Astrocyte (in vitro differentiated cells and primary cell): Measurements from ENCODE around the gene ACSL4. TPM values are rescaled to one million over a fixed set of nuclear protein-coding genes. Genes with fewer than 3 reads are reported as not detected.
"Not testable (repeated sequence)": the region's sequence is repeated elsewhere in the genome, so short reads cannot be mapped to it uniquely, and the experiment has no call there.

Experiments used
- DNase-seq: peaks from one replicate; pipeline ENCODE4 v3.0.0-alpha.2; 2010; ENCODE audit warnings: low read depth
- FAIRE-seq: peaks from 2 replicates; lab custom pipeline; 2011; peaks lifted over from hg19 to GRCh38; lab: Jason Lieb, UNC
- H2AFZ ChIP-seq: 2 replicates; pipeline ENCODE4 v1.6.0; 2012; ENCODE audit warnings: low read depth, low read length, inconsistent platforms
- H3K27ac ChIP-seq: 2 replicates; pipeline ENCODE4 v1.5.1; 2011; ENCODE audit warnings: low read depth, low read length, inconsistent platforms
- H3K27me3 ChIP-seq: 2 replicates; pipeline ENCODE4 v1.6.0; 2011; ENCODE audit warnings: low read length, inconsistent platforms; ENCODE audit not compliant: insufficient read depth
- H3K36me3 ChIP-seq: 2 replicates; pipeline ENCODE4 v1.5.1; 2011; ENCODE audit warnings: low read length, inconsistent platforms; ENCODE audit not compliant: insufficient read depth
- H3K4me1 ChIP-seq: 2 replicates; pipeline ENCODE4 v1.5.1; 2011; ENCODE audit warnings: low read length, inconsistent platforms; ENCODE audit not compliant: insufficient read depth
- H3K4me2 ChIP-seq: 2 replicates; pipeline ENCODE4 v1.6.0; 2012; ENCODE audit warnings: low read length, inconsistent platforms
- H3K4me3 ChIP-seq: 2 replicates; pipeline ENCODE4 v1.5.1; 2011; ENCODE audit warnings: low read depth, mild to moderate bottlenecking, low read length, inconsistent platforms; ENCODE audit not compliant: insufficient read depth
- H3K79me2 ChIP-seq: 2 replicates; pipeline ENCODE4 v1.6.0; 2012; ENCODE audit warnings: mild to moderate bottlenecking, low read length, inconsistent platforms; ENCODE audit not compliant: insufficient read depth
- H3K9ac ChIP-seq: 2 replicates; pipeline ENCODE4 v1.6.0; 2012; ENCODE audit warnings: mild to moderate bottlenecking, low read length, inconsistent platforms
- H3K9me3 ChIP-seq: 2 replicates; pipeline ENCODE4 v1.5.1; 2012; ENCODE audit warnings: low read depth, mild to moderate bottlenecking, low read length, inconsistent platforms; ENCODE audit not compliant: insufficient read depth
- H4K20me1 ChIP-seq: 2 replicates; pipeline ENCODE4 v1.6.0; 2012; ENCODE audit warnings: low read length, inconsistent platforms; ENCODE audit not compliant: insufficient read depth
- H3K27ac Mint-ChIP-seq: one replicate; pipeline ENCODE4 v1.8.0; 2021; ENCODE audit warnings: mild to moderate bottlenecking, mixed read lengths; ENCODE audit not compliant: unreplicated experiment
- H3K27me3 Mint-ChIP-seq: one replicate; pipeline ENCODE4 v1.8.0; 2021; ENCODE audit warnings: low read depth, mixed read lengths; ENCODE audit not compliant: unreplicated experiment
- H3K36me3 Mint-ChIP-seq: one replicate; pipeline ENCODE4 v1.8.0; 2021; ENCODE audit warnings: low read depth, mixed read lengths; ENCODE audit not compliant: unreplicated experiment
- H3K4me1 Mint-ChIP-seq: one replicate; pipeline ENCODE4 v1.8.0; 2021; ENCODE audit warnings: low read depth, mixed read lengths; ENCODE audit not compliant: unreplicated experiment
- H3K4me3 Mint-ChIP-seq: one replicate; pipeline ENCODE4 v1.8.0; 2021; ENCODE audit warnings: mild to moderate bottlenecking, moderate library complexity, mixed read lengths; ENCODE audit not compliant: unreplicated experiment
- H3K9me3 Mint-ChIP-seq: one replicate; pipeline ENCODE4 v1.8.0; 2021; ENCODE audit warnings: mild to moderate bottlenecking, mixed read lengths; ENCODE audit not compliant: unreplicated experiment
- CTCF ChIP-seq: IDR thresholded peaks from 2 replicates; pipeline ENCODE4 v1.5.1; 2011; ENCODE audit warnings: low read depth, mild to moderate bottlenecking, inconsistent platforms, low read length, moderate library complexity; ENCODE audit not compliant: insufficient read depth
- EZH2 ChIP-seq: IDR thresholded peaks from 2 replicates; pipeline ENCODE4 v1.6.1; 2012; ENCODE audit warnings: mild to moderate bottlenecking, low read length, inconsistent platforms; ENCODE audit not compliant: insufficient read depth
- total RNA-seq: library from RNA; stranded (reverse); gene quantifications from 2 replicates; pipeline ENCODE4 v1.2.1, GENCODE V29; 2021

ACSL4 gene
- total RNA-seq, 1 donor from 2014 or later = 99.4 TPM

- TF ChIP-seq EZH2 (no peak), CTCF (no peak)
- Histone ChIP-seq H3K79me2 (peaks cover 14% of the 10 kb centered on the region), H2AFZ (no peak overlapping the region), H4K20me1 (peaks cover 21% of the 10 kb centered on the region), H3K9me3 (no peaks in the 10 kb centered on the region), H3K4me2 (no peak overlapping the region), H3K27me3 (no peaks in the 10 kb centered on the region), H3K4me3 (no peak overlapping the region), H3K27ac (no peak overlapping the region), H3K9ac (no peak overlapping the region), H3K36me3 (peaks cover 11% of the 10 kb centered on the region), H3K4me1 (no peaks in the 10 kb centered on the region)
- Mint-ChIP-seq H3K4me3 (no peak overlapping the region), H3K27ac (no peak overlapping the region), H3K27me3 (no peaks in the 10 kb centered on the region), H3K4me1 (peaks cover 5% of the 10 kb centered on the region), H3K36me3 (peaks cover 6% of the 10 kb centered on the region), H3K9me3 (no peaks in the 10 kb centered on the region)
- FAIRE-seq (peak; percentile 59), DNase-seq (no peak)
Measured at GRCh38 chrX:109656774-109657173, 76.3 kb downstream of the ACSL4 start.

- Histone ChIP-seq H3K4me2 (no peak overlapping the region), H3K79me2 (peaks cover 26% of the 10 kb centered on the region), H3K36me3 (peaks cover 11% of the 10 kb centered on the region), H4K20me1 (peaks cover 21% of the 10 kb centered on the region), H3K4me3 (no peak overlapping the region), H3K9me3 (no peaks in the 10 kb centered on the region), H3K9ac (no peak overlapping the region), H2AFZ (no peak overlapping the region), H3K27me3 (no peaks in the 10 kb centered on the region), H3K27ac (no peak overlapping the region), H3K4me1 (no peaks in the 10 kb centered on the region)
- FAIRE-seq = no peak
- no peaks in the 10 kb centered on the region for H3K27me3 Mint-ChIP-seq
- DNase-seq = no peak
- H3K9me3 Mint-ChIP-seq = no peaks in the 10 kb centered on the region
- H3K4me3 Mint-ChIP-seq = no peak overlapping the region
- no peak overlapping the region for H3K27ac Mint-ChIP-seq
- peaks cover 5% of the 10 kb centered on the region for H3K4me1 Mint-ChIP-seq
- H3K36me3 Mint-ChIP-seq = peaks cover 6% of the 10 kb centered on the region
- TF ChIP-seq CTCF = no peak
- no peak for TF ChIP-seq EZH2
Measured at GRCh38 chrX:109655502-109656201, 77.4 kb downstream of the ACSL4 start.

- H3K9ac ChIP-seq = no peak overlapping the region
- no peaks in the 10 kb centered on the region for H3K4me1 ChIP-seq
- Mint-ChIP-seq H3K36me3 (peaks cover 6% of the 10 kb centered on the region), H3K4me3 (no peak overlapping the region), H3K9me3 (no peaks in the 10 kb centered on the region), H3K4me1 (peaks cover 5% of the 10 kb centered on the region), H3K27me3 (no peaks in the 10 kb centered on the region), H3K27ac (no peak overlapping the region)
- H4K20me1 ChIP-seq = peaks cover 21% of the 10 kb centered on the region
- no peak overlapping the region for H3K27ac ChIP-seq
- no peak overlapping the region for H3K4me2 ChIP-seq
- peaks cover 10% of the 10 kb centered on the region for H3K36me3 ChIP-seq
- TF ChIP-seq EZH2 (no peak), CTCF (no peak)
- no peaks in the 10 kb centered on the region for H3K9me3 ChIP-seq
- FAIRE-seq (no peak), DNase-seq (no peak)
- H3K79me2 ChIP-seq = peaks cover 27% of the 10 kb centered on the region
- H3K4me3 ChIP-seq = no peak overlapping the region
- H3K27me3 ChIP-seq = no peaks in the 10 kb centered on the region
- no peak overlapping the region for H2AFZ ChIP-seq
Measured at GRCh38 chrX:109654516-109655109, 78.4 kb downstream of the ACSL4 start.

GRCh38 chrX:109644671-109645070 is 88.4 kb downstream of the ACSL4 start:
- H3K4me1 ChIP-seq, H3K9me3 Mint-ChIP-seq, H3K27ac ChIP-seq, H3K4me2 ChIP-seq, H3K9ac ChIP-seq, FAIRE-seq, H2AFZ ChIP-seq, H3K27ac Mint-ChIP-seq, H3K9me3 ChIP-seq, DNase-seq, H3K27me3 Mint-ChIP-seq, H4K20me1 ChIP-seq, H3K4me3 ChIP-seq, H3K79me2 ChIP-seq, H3K27me3 ChIP-seq, H3K36me3 Mint-ChIP-seq, H3K36me3 ChIP-seq, H3K4me3 Mint-ChIP-seq, H3K4me1 Mint-ChIP-seq: not testable (repeated sequence)
